OCI-LY1 (cell line): ENCODE measurements around the gene WAS.

Experiments used
- H2AFZ ChIP-seq: fragments of 200-600 bp; sonication (generic), shearing (Covaris generic); 2 replicates; pipeline ENCODE4 v1.6.0; 2014; ENCODE audit warnings: antibody characterized with exemption, mild to moderate bottlenecking, low read length
- H3F3A ChIP-seq: fragments of 200-600 bp; sonication (generic), shearing (Covaris generic); 2 replicates; pipeline ENCODE4 v1.6.0; 2014; ENCODE audit warnings: mild to moderate bottlenecking, antibody characterized with exemption, low read length, moderate library complexity; ENCODE audit not compliant: insufficient read depth
- H3K27ac ChIP-seq: fragments of 200-600 bp; sonication (generic); 2 replicates; pipeline ENCODE4 v1.5.1; 2014; ENCODE audit warnings: low read length, mixed run types, mild to moderate bottlenecking, low read depth; ENCODE audit not compliant: poor library complexity, severe bottlenecking
- H3K27me3 ChIP-seq: fragments of 200-600 bp; sonication (generic); 2 replicates; pipeline ENCODE4 v1.6.0; 2014; ENCODE audit warnings: antibody characterized with exemption, mild to moderate bottlenecking, low read length, moderate library complexity; ENCODE audit not compliant: insufficient read depth
- H3K36me3 ChIP-seq: fragments of 200-600 bp; sonication (generic); 2 replicates; pipeline ENCODE4 v1.6.1; 2014; ENCODE audit warnings: mild to moderate bottlenecking, antibody characterized with exemption, low read length, moderate library complexity, mixed read lengths; ENCODE audit not compliant: insufficient read depth
- H3K4me1 ChIP-seq: fragments of 200-600 bp; sonication (generic); 2 replicates; pipeline ENCODE4 v1.5.1; 2014; ENCODE audit warnings: mild to moderate bottlenecking, low read length, moderate library complexity; ENCODE audit not compliant: insufficient read depth, severe bottlenecking
- H3K4me2 ChIP-seq: fragments of 200-600 bp; sonication (generic), shearing (Covaris generic); 2 replicates; pipeline ENCODE4 v1.6.1; 2014; ENCODE audit warnings: low read length
- H3K4me3 ChIP-seq: fragments of 200-600 bp; sonication (generic); 2 replicates; pipeline ENCODE4 v1.5.1; 2014; ENCODE audit warnings: low read length, low read depth, mild to moderate bottlenecking, mixed read lengths; ENCODE audit not compliant: poor library complexity, severe bottlenecking
- H3K79me2 ChIP-seq: fragments of 200-600 bp; shearing (Covaris generic); 2 replicates; pipeline ENCODE4 v1.6.1; 2016; ENCODE audit warnings: mixed run types, low read length, mixed read lengths; ENCODE audit not compliant: insufficient read depth
- H3K9ac ChIP-seq: fragments of 200-600 bp; sonication (generic), shearing (Covaris generic); 2 replicates; pipeline ENCODE4 v1.6.1; 2014; ENCODE audit warnings: mild to moderate bottlenecking, low read length, mixed read lengths
- H3K9me2 ChIP-seq: fragments of 200-600 bp; sonication (generic), shearing (Covaris generic); 2 replicates; pipeline ENCODE4 v1.6.1; 2014; ENCODE audit warnings: low read depth, mild to moderate bottlenecking, low read length, mixed read lengths
- H3K9me3 ChIP-seq: fragments of 200-600 bp; shearing (Covaris generic); 2 replicates; pipeline ENCODE4 v1.6.1; 2014; ENCODE audit warnings: low read length, mixed read lengths
- H4K20me1 ChIP-seq: fragments of 200-600 bp; sonication (generic), shearing (Covaris generic); 2 replicates; pipeline ENCODE4 v1.6.0; 2016; ENCODE audit warnings: mild to moderate bottlenecking, low read length; ENCODE audit not compliant: insufficient read depth
- EZH2 ChIP-seq: fragments of 200-600 bp; sonication (generic), shearing (Covaris generic); IDR thresholded peaks from 2 replicates; pipeline ENCODE4 v1.8.0; 2017; ENCODE audit warnings: borderline replicate concordance, mixed run types, mild to moderate bottlenecking, antibody characterized with exemption, low read length, moderate library complexity, mixed read lengths
- TF ChIP-seq, protein P1 (sequence below): fragments of 200-600 bp; sonication (generic), shearing (Covaris generic); IDR thresholded peaks from 2 replicates; pipeline ENCODE4 v1.5.1; 2017; ENCODE audit warnings: mild to moderate bottlenecking, antibody characterized with exemption, low read length, moderate library complexity, mixed read lengths

Gene WAS

GRCh38 chrX:48728653-48729052, 45.1 kb downstream of the WAS start:
- H3K9me2 ChIP-seq = no peaks in the 10 kb centered on the region
- H3F3A ChIP-seq = no peaks in the 10 kb centered on the region
- H4K20me1 ChIP-seq = no peaks in the 10 kb centered on the region
- H3K36me3 ChIP-seq = no peaks in the 10 kb centered on the region; the same call in 1 of the 2 replicates
- H3K4me2 ChIP-seq = no peak overlapping the region
- H2AFZ ChIP-seq = no peak overlapping the region
- H3K9me3 ChIP-seq = no peaks in the 10 kb centered on the region
- no peak overlapping the region for H3K27ac ChIP-seq
- no peaks in the 10 kb centered on the region for H3K4me1 ChIP-seq
- no peak for TF ChIP-seq EZH2
- TF ChIP-seq, protein P1, sequence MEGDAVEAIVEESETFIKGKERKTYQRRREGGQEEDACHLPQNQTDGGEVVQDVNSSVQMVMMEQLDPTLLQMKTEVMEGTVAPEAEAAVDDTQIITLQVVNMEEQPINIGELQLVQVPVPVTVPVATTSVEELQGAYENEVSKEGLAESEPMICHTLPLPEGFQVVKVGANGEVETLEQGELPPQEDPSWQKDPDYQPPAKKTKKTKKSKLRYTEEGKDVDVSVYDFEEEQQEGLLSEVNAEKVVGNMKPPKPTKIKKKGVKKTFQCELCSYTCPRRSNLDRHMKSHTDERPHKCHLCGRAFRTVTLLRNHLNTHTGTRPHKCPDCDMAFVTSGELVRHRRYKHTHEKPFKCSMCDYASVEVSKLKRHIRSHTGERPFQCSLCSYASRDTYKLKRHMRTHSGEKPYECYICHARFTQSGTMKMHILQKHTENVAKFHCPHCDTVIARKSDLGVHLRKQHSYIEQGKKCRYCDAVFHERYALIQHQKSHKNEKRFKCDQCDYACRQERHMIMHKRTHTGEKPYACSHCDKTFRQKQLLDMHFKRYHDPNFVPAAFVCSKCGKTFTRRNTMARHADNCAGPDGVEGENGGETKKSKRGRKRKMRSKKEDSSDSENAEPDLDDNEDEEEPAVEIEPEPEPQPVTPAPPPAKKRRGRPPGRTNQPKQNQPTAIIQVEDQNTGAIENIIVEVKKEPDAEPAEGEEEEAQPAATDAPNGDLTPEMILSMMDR = no peak
- H3K79me2 ChIP-seq = no peaks in the 10 kb centered on the region
- H3K27me3 ChIP-seq = no peaks in the 10 kb centered on the region
- no peak overlapping the region for H3K4me3 ChIP-seq
- H3K9ac ChIP-seq = no peak overlapping the region

DNA sequence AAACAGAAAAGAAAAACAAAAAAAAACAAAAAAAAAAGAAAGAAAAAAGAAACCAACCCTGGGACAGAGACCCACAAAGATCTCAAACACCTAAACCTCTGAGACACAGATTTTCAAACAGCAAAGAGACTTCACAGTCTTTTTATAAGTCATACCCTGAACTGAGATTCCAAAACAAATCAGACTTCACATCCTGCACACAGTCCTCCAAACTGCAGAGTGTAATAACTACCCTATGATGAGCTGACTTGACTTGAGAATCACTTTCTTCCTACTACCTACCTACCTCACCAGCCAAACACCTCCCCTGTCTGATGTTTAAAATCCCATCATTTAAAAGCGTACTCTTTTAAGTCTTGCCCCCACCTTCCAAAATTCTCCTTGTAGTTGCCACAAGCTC, 52.7 kb downstream of the WAS start:
- Histone ChIP-seq H3K4me1 (peaks cover 24% of the 10 kb centered on the region), H3F3A (no peaks in the 10 kb centered on the region), H3K79me2 (no peaks in the 10 kb centered on the region), H3K9me2 (no peaks in the 10 kb centered on the region), H4K20me1 (no peaks in the 10 kb centered on the region), H3K9me3 (no peaks in the 10 kb centered on the region), H3K27ac (peak overlapping the region; percentile 22), H3K4me3 (peak overlapping the region; percentile 81), H2AFZ (0 out of 2 replicates have a peak overlapping the region, but pooled peaks have one; percentile 17), H3K27me3 (no peaks in the 10 kb centered on the region), H3K9ac (peak overlapping the region; percentile 55), H3K4me2 (peak overlapping the region; percentile 65), H3K36me3 (no peaks in the 10 kb centered on the region)
- TF ChIP-seq, protein P1 = no peak
- no peak for TF ChIP-seq EZH2

GRCh38 chrX:48736878-48737212, 53.2 kb downstream of the WAS start:
- no peaks in the 10 kb centered on the region for H3K9me3 ChIP-seq
- peak overlapping the region; percentile 22 for H3K27ac ChIP-seq
- peak overlapping the region; percentile 81 for H3K4me3 ChIP-seq
- no peaks in the 10 kb centered on the region for H4K20me1 ChIP-seq
- no peaks in the 10 kb centered on the region for H3K9me2 ChIP-seq
- H3K36me3 ChIP-seq = no peaks in the 10 kb centered on the region
- H3K4me1 ChIP-seq = peaks cover 24% of the 10 kb centered on the region
- H3K4me2 ChIP-seq = peak overlapping the region; percentile 65
- H3K9ac ChIP-seq = peak overlapping the region; percentile 55
- H3K27me3 ChIP-seq = no peaks in the 10 kb centered on the region
- no peak for TF ChIP-seq EZH2
- TF ChIP-seq, protein P1 = no peak
- no peaks in the 10 kb centered on the region for H3F3A ChIP-seq
- no peaks in the 10 kb centered on the region for H3K79me2 ChIP-seq
- H2AFZ ChIP-seq = 0 out of 2 replicates have a peak overlapping the region, but pooled peaks have one; percentile 17
